NOMO-1 treated with DMSO at 0.1 percent for 48 hours (cell line): ENCODE measurements around the gene YWHAE.
A peak's percentile ranks its signal among the peaks of the same experiment; 100 is the strongest.
"Not testable (repeated sequence)": the region's sequence is repeated elsewhere in the genome, so short reads cannot be mapped to it uniquely, and the experiment has no call there.

ENCODE experiments used
- DNase-seq: peaks from one replicate; lab custom pipeline; 2025; ENCODE audit not compliant: unreplicated experiment; lab: John Stamatoyannopoulos, UW

YWHAE gene

DNA sequence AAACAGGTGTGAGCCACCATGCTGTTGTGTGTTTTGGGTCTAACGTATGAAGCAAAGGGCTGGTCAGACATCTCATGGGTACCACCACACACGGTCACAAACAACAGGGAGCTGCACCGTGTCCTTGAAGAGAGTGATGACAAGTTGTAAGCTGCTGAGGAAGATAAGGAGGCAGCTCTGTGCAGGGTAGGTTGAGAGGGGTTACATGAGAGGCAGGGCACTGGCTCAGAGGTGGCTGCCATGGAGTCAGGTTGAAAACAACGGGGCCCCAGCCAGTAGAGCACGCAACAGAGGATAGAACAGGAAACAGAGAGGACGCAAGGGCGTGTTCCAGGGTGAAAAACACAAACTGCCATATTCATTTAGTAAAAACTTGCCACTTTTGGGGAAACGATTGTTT is 68.3 kb downstream of the YWHAE start:
- no peak for DNase-seq

DNA sequence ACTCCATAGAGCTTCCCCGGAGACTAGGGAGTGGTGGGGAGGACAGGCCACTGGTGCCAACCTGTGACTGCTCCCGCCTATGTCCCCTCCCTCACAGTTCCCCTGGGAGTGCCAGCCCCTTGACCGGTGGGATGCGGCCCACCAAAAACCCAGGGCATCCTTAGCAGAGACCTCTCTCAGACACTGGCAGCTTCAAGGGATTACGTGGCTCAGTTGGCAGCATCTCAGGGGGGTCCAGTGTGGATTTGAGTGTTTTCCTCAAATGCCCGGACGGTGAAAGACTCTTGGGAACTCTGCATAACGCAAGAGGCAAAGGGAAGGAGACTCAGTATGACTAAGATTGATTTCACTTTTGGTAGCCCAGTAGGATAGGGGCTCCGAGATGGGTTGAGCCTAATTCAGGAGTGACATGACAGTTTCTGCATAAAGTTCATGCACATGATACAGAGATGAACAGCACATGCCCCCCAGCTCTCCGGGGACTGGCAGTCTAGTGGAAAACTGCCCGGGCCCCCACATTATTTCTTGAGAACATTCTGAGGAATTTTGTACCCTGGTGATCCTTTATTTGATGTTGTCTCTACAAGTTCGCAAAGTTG is 70.2 kb downstream of the YWHAE start:
- DNase-seq, result no peak

DNA sequence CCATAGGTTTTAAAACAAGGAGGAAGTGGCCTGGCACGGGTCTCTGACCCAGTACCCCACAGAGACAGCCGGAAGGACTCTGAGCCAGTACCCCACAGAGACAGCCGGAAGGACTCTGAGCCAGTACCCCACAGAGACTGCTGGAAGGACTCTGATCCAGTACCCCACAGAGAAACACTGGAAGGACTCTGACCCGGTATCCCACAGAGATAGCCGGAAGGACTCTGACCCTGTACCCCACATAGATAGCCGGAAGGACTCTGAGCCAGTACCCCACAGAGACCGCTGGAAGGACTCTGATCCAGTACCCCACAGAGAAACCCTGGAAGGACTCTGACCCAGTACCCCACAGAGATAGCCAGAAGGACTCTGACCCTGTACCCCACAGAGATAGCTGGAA is 71.6 kb downstream of the YWHAE start:
- no peak for DNase-seq

DNA sequence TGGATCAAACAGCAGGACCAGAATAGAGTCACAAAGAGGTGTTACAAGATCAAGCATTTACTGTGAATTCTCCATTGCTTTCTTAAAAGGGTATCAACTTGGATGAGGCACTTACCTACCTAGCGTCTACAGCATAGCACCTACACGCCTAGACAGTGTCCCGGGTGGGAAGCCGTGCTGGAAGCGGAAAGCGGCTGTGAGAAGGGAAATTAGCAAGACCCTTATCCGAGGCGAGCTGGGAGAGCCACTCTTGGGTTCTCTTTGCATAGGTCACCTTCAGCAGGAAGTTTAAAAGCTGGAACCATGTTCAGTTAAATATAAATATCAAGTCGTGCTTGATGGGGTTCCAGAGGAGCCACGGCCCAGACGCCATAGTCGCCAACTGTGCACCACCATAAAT is 74.3 kb downstream of the YWHAE start:
- DNase-seq, result no peak

DNA sequence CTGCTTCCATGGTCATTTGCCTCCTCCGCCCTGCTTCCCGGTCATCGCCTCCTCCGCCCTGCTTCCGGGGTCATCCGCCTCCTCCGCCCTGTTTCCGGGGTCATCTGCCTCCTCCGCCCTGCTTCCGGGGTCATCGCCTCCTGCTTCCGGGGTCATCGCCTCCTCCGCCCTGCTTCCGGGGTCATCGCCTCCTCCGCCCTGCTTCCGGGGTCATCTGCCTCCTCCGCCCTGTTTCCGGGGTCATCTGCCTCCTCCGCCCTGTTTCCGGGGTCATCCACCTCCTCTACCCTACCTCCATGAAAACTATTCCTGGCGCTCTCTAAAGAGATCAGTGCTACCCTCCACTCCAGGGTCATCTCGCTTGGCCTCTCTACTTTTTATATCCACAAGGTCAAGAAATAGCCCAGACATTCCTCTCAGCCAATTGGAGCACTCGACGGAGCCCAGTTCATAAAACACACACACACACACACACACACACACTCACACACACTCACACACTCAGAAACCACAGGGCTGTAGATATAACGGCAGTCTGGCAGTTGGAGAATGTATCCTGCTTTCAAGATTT is 75.7 kb downstream of the YWHAE start:
- DNase-seq, result no peak

DNA sequence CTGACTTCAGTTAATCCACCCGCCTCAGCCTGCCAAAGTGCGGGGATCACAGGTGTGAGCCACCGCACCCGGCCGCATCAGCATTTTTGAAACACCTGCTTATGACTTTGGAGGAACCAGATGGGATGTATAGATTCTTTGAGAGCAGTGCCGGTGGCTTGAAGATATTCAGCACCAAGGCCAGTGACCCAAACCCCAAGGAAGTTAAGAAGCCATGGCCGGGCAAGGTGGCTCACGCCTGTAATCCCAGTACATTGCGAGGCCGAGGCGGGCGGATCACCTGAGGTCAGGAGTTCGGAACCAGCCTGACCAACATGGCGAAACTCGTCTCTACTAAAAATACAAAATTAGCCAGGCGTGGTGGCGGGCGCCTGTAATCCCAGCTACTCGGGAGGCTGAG is 76.7 kb downstream of the YWHAE start:
- peak; percentile 25 for DNase-seq

DNA sequence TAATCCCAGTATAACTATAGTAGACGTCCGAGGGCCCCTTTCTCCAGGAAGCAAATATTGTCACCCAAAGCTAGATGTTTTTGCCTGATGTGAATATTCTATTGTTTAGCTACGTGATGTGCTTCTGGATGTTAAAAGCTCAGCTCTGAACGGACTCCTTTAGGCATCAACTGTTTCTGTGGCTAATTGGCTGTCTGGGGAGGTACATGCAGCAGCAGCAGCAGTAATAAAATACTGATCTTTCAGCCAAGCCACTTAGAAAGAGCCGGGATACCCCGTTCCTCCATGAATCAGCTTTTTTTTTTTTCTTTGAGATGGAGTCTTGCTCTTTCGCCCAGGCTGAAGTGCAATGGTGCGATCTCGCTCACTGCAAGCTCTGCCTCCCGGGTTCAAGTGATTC is 77.5 kb downstream of the YWHAE start:
- DNase-seq, result no peak

DNA sequence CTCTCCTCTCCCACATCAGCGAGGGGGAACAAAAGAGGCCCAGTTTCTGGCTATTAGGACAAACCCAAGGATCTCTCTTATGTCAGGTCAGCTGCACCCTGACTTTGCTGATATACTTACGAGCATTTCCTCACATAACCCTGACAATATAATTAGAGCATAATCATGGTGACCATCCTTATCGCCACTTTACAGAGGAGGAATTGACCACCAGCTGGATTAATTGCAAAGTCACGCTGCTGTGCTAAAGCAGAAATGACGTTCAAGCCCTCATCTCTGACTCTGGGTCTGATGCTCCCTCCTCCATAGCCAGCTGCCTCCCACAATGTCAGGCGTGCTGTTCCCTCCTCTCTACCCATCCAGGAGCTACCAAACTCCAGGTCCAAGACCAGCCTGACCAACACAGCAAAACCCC is 78.0 kb downstream of the YWHAE start:
- no peak for DNase-seq

DNA sequence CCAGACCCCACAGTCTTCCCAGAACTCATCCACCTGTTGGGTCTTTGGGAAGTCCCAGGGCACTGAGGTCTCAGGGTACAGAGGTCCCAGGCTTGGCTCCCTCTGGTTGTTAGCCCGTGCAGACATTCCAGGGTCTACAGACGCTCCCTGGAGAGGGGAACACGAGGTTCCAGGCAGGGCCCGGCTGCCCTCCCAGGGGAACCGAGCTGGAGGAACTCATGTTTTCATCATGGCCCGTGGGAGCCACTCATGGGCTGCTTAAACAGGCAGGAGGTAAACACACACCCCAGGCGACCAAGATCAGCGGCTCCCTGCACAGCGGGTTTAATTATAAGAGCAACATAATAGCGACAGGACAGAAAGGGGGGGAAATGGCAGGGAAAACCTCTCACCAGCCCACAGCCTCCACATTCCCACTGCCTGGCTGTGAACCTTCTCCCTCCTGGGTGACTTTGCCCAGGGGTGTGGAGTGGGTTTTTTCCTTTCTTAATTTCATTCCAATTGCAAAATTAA is 84.1 kb downstream of the YWHAE start:
- DNase-seq, result no peak

DNA sequence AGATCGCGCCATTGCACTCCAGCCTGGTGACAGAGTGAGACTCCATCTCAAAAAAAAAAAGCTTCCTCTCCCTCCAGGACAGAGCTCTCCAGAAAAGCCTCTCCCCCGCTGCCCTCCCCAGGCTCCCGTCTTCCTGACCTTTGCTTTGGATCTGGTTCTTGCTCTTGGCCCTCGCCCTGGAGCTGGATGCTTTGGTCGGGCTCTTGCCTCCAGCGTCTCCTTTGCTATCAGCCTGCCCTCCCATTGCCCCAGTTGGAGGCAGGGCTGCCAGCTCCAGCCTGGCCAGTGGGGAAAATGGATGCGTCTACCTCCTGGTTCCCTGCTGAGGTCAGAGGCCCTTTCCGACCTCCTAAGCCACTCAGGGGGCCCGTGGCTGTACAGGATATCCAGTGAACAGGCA is 84.6 kb downstream of the YWHAE start:
- no peak for DNase-seq

DNA sequence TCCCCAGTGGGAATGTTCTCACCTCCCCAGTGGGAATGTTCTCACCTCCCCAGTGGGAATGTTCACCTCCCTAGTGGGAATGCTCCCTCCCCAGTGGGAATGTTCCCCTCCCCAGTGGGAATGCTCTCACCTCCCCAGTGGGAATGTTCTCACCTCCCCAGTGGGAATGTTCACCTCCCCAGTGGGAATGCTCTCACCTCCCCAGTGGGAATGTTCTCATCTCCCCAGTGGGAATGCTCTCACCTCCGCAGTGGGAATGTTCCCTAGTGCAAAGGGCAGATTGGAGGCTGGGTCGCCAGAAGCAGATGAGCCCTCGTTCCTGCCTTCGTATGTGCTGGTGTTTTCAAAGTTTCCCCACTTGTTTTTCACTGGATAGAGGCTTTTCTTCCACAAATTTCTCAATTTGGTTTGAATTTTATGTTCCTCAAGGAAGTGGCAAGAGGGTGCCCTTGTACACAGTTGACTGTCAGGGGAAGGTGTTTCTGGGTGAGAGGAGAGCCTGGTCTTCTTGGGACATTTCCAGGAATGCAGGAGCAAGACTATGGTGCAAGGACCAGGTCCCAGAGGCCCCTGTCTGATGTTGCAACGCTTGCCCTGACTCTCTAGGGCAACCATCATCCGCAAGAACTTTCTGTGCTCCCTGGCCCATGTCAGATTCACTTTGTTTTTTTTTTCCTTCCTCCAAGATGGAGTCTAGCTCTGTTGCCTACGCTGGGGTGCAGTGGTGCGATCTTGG is 86.6 kb downstream of the YWHAE start:
- no peak for DNase-seq

DNA sequence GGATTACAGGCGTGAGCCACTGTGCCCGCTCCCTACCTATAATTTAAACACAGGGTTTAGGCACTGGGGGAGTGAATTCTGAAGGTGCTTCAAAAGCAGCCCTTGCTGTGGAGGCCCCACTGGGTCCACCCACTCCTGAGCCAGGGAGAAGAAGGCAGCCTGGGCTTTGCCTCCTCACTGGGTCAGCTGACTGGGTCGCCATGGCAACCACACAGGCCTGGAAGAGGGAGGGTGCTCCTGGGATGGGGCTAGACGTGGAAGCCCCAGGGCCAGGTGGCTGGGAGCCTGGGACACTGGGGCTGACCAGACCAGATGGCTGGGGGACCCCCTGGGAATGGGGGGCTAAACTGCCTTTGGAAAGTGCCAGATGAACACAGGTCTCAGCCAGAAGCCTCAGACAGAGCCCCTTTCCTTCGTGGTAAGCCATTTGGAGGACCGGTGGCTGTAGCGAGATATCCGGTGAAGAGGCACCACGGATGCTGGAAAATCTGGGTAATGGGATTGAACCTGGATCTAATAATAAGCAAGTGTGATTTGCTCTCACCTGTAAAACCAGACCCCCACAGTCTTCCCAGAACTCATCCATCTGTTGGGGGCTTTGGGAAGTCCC is 87.7 kb downstream of the YWHAE start:
- no peak for DNase-seq

DNA sequence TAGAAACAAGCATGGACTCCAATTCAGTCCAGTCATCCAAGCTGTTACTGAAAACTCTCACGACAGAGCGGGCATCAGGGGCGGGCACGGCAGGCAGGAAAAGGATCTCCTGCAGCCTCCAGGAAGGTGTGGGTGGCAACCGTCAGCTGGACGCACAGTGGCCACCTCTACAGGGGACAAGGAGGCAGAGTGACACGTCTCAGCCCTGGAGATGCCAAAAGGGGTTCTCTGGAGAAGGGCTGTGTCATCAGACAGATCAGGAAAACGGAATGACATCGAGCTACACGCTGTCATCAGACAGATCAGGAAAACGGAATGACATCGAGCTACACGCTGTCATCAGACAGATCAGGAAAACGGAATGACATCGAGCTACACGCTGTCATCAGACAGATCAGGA is 92.2 kb downstream of the YWHAE start:
- DNase-seq, result not testable (repeated sequence)

DNA sequence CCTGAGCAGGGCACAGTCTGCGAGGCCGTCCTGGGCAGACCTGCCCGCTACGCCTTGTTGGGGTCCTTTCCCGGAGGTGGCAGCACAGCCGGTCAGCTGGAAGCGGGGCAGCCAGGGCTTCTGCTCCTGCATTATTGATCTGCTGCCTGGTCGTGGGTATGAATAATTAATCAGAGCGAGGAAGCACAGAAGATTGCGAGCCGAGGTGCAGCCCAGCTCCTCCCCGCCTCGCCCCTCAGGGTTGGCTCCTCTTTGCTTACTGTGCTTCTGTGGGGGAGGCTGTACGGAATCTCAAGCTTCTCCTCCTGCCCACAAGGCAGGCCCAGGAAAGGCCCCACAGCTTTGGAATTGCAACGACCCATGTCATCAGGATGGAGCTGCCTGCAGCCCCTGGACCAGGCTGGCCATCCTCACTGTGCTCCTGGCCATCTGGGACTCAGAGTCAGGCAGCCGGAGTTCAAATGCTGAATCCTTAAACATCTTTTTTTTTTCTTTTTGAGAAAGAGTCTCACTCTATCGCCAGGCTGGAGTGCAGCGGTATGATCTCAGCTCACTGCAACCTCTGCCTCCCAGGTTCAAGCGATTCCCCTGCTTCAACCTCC is 95.0 kb downstream of the YWHAE start:
- DNase-seq, result no peak

DNA sequence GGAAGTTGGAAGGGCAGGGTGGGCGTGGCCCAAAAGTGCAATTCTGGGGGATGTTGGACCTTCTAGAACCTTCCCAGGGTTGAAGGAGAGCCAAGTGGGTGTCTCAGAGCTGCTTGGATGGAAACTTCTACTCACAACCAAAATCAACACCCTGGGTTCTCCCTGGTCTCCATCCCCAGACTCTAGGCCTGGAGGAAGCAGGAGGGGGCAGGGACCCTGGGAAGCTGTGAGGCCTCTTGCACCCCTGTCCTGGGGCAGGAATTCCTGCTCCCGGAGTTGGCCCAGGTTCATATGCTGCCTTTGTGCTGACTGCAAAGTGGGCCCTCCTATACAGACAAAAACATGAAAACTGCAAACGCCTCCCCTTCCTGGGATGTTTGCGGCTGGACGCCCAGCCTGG is 95.5 kb downstream of the YWHAE start:
- DNase-seq, result no peak

DNA sequence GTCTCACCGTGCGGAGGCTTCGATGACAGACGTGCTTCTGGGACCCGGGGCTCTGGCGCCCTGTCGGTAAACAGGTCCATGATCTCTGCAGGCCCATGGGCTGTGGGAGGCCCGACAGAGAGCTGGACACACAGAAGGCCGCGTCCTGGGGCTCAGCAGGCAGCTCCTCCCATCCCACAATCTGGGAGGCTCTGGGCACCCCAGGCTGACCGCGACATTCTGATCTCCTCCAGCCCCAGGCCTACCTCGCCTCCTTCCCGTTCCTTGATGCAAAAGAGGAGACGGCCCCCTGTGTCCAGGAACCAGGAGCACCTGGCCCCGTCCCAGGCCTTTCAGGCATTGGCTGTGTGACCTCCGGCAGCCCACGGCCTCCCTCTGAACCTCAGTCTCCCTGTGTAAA is 97.3 kb downstream of the YWHAE start:
- no peak for DNase-seq

DNA sequence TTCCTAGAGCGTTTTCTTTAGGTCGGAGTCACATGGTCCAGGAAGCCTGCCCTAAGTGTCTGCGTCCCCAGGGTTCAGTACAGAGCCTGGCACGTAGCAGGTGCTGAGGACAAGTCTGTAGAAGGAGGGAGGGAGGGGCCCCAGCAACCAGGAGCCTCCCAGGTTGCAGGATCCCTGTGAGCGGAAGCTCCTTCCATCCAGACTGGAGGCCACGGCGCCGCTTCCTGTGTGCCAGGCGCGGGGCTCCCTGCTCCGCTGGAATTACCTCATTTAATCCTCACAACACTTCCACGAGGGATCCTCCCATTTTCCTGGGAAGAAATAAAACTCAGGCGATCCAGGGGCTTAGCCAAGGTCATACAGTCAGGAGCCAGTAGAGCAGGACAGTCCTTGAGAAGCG is 98.5 kb downstream of the YWHAE start:
- no peak for DNase-seq

DNA sequence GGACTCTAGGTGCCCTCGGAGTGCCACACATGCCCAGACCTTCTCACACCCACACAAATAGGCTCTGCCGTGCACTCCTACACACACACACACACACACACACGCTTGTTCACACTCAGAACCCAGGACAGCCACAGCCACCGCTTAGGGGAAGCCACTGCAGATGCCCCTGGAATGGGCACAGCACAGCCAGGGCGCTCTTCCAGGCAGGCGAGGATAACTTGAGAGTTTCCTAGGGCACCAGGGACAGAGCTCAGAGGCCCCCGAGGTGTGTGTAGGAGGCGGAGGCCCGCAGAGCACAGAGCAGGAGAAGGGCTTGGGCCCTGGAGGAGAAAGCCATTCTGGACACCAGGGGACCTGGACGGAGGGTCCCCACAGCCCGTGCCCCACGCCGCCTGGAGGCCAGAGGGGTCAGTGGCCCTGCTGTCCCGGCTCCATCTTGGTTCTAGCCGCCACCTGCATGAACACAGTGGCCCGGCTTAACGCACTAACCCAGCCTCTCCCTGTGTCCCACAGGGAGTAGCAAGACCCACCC is 99.6 kb downstream of the YWHAE start:
- no peak for DNase-seq

DNA sequence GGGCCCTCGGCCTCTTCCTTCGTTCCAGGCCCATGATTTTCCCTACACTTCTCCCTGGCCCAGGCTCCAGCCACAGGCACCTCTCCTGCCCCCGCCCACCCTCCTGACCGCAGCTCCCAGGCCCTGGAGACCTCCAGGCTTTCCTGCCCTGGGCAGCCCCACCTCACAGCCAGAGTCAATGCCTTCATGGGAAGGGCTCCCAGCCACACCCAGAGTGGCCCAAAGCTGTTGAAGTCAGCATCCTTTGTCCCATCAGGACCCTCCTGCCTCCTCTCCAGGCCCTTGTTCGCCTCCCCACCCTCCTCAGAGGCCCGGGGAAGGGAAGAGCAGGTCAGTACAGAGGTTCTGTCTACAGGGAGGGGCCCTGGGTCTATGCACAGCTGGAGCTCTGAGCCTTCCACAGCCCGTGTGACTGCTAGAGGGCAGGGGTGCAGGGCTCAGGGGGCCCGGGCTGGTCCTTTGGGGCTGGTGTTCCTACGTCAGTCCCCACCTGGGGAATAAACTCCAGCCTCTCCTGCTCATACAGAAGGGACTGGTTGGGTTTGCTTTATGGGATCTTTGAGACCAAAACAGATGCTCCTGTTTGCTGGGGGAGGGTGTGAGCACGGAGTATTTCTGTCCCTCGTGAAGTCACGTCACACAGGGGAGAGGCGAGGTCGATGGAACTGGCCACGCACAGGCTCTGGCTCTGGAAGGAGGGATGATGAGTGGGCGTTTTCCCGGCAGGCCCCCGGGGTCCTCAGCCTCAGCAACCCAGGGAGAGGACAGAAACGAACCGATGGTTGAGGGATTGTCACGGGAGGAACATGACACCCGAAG is 100.3 kb downstream of the YWHAE start:
- no peak for DNase-seq

DNA sequence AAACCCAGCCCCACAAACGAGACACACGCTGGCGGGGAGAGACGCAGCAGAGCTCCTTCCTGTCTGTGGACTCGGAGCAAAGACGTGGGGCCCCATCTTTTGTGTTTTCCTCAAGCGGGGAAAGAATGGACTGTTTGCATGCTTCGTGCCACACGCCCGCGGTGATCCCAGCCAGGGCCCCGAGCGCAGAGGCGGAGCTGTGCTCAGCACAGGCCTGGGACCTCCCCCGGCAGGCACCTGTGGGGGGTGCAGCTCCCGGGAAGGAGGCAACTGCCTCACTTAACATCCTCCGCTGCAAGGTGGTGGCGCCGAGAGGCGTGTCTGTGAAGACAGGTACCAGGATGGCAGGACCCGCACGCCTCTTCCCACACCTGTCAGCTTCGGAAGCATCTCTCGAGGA is 101.4 kb downstream of the YWHAE start:
- DNase-seq, result no peak
